NCI-H446 (cell line): ENCODE results near the gene KRTAP3-3.
"Not testable (repeated sequence)": the region's sequence is repeated elsewhere in the genome, so short reads cannot be mapped to it uniquely, and the experiment has no call there.

Experiments
- DNase-seq, 2 experiments: peaks; one replicate each; lab custom pipeline; 2025; lab: John Stamatoyannopoulos, UW

The KRTAP3-3 gene

DNA sequence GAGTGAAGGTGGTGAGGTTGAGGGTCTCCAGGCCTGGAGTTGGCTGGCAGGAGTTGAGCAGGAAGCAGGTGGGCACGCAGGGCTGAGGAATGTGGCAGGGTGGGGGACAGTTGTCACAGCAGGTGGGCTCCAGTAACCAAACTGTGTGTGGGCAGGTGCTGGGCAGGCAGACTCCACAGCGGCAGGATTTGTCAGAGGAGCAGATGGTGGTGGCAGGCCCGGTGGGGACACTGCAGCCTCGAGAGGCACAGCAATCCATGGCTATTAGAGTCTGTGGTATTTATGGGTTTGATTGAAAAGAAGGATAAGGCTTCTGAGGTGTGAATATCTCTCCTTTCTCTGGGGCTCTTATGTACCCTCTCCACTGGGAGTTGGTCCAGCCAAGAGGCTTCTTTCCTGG is at the start of gene KRTAP3-3:
KRTAP3-3 (minus strand) TSS at position 326 of the 400 bp plus-strand sequence; CDS start at position 259, 67 bp downstream.
- DNase-seq, result no peak

DNA sequence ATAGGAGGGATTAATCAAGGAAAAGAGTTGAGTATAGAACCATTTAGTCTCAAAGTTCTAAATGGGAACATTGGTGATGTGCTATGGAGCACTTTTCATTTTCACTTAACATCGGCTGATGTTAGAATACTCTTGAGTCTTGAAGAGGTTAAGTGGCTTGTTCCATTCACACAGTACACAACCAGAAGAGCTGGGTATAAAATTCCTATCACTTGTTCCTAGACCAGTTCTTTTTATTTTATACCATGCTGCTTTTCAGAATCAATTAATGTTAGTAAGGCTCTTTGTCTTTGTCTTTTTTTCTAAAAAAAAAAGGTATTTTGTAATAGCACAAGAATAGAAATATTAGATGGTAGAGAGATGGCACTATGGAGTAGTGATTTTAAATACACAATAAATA is 49.0 kb upstream of the KRTAP3-3 start:
- DNase-seq, result no peak

DNA sequence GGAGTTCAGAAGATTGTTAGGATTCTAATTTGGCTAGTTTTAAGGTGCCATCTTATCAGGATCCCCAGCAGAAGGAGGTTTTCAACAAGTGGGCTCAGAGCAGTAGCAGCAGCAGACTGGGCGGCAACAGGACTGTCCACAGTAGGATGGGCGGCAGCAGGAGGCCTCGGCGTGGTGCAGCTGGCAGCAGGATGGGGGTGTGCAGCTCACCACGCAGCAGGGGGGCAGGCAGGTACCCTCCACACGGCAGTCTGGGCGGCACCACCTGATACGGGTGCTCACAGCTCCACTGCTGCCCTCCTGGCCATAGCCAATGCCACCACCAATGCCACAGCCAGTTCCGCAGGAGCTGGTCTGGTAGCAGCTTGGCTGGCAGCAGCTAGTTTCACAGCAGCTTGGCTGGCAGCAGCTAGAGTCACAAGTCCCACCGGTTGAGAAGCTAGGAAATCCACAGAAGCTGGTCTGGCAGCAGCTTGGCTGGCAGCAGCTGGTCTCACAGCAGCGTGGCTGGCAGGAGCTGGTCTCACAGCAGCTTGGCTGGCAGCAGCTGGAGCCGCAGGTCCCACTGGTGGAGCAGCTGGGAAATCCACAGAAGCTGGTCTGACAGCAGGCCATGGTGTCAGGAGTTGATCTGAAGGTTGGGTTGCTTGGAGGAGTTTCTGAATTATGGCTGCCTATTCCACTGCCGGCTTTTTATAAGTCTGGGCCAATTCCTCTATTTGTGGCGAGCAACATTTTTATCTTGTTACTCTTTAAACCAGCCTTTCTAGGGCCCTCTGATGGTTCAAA is 47.0 kb upstream of the KRTAP3-3 start, which contains the start of gene KRTAP1-1:
KRTAP1-1 (minus strand) TSS at position 668 of the 789 bp plus-strand sequence; CDS start at position 615, 53 bp downstream.
- DNase-seq, result peak in 1 of 2 experiments; percentile 11

DNA sequence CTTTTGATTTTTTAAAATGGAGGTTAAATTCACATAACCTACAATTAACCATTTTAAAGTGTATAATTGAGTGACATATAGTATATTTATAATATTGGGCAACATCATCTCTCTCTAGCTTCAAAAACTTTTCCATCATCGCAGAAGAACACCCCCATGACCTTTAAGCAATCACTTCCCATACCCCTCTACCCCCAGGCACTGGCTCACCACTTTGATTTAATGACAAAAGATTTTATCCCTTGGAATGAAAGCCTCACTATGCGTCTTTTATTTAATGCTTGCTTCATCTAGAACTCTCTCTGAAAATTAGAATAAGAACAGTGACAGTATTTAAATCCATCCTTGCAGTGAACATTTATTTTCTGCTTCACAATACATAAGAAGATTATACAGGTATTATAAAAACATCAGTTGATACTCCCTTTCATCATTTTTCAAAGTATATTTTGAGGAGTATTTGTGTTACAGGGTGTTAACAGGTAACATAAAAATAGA is 43.9 kb upstream of the KRTAP3-3 start:
- DNase-seq, result no peak

DNA sequence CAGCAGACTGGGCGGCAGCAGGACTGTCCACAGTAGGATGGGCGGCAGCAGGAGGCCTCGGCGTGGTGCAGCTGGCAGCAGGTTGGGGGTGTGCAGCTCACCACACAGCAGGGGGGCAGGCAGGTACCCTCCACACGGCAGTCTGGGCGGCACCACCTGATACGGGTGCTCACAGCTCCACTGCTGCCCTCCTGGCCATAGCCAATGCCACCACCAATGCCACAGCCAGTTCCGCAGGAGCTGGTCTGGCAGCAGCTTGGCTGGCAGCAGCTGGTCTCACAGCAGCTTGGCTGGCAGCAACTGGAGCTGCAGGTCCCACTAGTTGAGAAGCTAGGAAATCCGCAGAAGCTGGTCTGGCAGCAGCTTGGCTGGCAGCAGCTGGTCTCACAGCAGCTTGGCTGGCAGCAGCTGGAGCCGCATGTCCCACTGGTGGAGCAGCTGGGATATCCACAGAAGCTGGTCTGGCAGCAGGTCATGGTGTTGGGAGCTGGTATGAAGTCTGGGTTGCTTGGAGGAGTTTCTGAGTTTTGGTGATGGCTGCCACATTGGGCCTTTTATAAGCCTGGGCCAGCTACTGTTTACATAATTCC is 40.5 kb upstream of the KRTAP3-3 start, which contains the start of gene KRTAP1-3:
KRTAP1-3 (minus strand) TSS at position 529 of the 590 bp plus-strand sequence; CDS start at position 476, 53 bp downstream.
- DNase-seq, result not testable (repeated sequence)

DNA sequence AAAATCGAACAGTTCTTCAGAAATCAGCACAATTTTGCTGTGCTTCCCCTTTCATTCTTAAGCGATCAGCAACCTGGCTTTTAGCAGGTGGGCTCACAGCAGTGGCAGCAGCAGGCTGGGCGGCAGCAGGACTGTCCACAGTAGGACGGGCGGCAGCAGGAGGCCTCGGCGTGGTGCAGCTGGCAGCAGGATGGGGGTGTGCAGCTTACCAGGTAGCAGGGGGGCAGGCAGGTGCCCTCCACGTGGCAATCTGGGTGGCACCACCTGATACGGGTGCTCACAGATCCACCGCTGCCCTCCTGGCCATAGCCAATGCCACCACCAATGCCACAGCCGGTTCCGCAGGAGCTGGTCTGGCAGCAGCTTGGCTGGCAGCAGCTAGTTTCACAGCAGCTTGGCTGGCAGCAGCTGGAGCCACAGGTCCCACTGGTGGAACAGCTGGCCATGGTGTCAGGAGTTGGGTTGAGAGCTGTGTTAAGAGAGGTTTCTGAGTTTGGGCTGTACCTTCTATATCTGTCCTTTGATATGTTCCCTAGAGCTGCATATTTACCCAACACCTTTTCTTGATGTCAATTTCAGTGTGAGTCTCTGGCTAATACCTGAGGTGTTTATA is 35.8 kb upstream of the KRTAP3-3 start, which contains the start of gene KRTAP1-4:
KRTAP1-4 (minus strand) TSS at position 563 of the 613 bp plus-strand sequence; CDS start at position 446, 117 bp downstream.
- DNase-seq, result no peak

DNA sequence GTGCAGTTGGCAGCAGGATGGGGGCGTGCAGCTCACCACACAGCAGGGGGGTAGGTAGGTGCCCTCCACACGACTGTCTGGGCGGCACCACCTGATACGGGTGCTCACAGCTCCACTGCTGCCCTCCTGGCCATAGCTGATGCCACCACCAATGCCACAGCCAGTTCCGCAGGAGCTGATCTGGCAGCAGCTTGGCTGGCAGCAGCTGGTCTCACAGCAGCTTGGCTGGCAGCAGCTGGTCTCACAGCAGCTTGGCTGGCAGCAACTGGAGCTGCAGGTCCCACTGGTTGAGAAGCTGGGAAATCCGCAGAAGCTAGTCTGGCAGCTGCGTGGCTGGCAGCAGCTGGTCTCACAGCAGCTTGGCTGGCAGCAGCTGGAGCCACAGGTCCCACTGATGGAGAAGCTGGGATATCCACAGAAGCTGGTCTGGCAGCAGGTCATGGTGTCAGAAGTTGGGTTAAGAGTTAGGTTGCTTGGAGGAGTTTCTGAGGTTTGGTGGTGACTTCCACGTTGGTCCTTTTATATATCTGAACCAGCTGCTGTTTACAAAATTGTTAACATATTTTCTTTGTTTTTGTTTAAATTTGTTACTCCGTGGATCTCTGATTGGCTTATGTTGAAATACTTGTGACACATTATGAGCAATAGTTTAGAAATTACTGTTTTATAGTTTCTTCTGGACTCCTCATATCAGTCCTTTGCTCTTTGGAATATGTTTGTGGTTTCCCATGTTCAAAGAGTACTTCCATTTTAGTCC is 32.9 kb upstream of the KRTAP3-3 start, which contains the start of gene KRTAP1-5:
KRTAP1-5 (minus strand) TSS at position 494 of the 757 bp plus-strand sequence; CDS start at position 441, 53 bp downstream.
- DNase-seq, result no peak

DNA sequence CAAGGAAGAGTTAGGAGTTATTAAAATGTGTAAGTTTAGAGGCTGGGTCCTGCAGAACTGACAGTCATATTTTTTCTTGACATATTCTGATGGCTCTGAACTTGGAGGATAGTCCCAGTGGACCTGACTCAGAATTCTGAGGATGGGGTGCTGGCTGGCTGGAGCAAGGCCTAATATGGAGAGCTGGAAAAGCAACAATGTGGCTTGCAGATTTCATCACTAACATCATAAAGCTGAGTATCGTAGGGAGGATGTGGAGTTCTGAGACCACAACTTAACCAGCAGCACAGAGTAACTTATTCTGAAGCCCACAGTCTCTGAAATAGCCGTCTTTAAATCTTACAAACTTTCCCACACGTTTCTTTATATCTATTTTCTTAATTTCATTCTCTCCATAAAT is 30.7 kb upstream of the KRTAP3-3 start:
- no peak for DNase-seq

DNA sequence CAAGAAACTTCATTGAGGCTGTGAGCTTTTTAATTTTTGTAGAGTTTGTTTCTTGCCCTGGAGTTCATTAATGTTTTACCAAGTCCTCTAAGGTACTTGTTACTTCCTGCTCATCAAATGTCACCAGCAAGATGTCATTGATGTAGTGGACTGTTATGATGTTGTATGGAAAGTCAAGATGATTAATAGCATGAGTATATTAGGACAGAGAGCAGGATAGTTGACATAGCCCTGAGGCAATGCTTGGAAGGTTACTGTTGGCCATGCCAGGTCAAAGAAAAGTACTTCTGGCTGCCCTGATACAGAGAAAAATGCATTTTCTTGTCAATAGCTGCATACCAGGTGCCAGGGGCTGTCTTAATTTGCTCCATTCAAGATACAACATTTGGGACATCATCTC is 26.4 kb upstream of the KRTAP3-3 start:
- DNase-seq, result no peak

DNA sequence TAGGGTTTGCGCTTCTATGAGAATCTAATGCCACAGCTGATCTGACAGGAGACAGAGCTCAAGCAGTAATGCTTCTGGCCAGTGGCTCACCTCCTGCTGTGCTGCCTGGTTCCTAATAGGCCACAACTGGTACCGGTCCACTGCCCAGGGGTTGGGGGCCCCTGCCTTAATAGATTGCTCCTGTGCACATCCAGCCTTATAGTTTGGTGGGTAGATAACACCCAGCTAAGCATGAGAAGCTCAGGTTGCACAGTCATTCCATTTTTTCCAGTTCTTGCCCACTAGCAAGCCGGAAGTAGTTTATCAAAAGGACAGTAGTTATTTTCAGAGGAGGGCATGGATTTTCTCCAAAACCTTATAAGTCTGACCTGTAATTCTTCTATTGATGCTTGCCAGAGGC is 25.5 kb upstream of the KRTAP3-3 start:
- no peak for DNase-seq

DNA sequence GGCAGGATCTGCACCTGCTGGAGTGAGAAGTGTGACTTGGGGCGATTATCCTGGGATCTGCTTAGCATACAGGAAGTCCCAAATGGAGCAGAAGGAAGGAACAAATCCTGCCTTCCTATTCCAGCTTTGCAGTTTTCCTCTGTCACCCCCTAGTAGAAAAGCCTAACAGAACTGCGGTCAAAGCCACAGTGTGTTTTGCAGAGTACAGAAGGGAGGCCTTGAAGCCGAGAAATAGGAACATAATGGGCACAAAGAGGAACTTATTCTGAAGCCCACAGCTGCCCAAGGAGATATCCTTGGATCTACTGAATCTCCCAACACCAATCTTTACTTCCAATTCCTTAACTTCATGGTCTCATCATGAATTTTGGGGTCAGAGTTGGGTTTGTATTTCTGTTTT is 24.6 kb upstream of the KRTAP3-3 start:
- no peak for DNase-seq

DNA sequence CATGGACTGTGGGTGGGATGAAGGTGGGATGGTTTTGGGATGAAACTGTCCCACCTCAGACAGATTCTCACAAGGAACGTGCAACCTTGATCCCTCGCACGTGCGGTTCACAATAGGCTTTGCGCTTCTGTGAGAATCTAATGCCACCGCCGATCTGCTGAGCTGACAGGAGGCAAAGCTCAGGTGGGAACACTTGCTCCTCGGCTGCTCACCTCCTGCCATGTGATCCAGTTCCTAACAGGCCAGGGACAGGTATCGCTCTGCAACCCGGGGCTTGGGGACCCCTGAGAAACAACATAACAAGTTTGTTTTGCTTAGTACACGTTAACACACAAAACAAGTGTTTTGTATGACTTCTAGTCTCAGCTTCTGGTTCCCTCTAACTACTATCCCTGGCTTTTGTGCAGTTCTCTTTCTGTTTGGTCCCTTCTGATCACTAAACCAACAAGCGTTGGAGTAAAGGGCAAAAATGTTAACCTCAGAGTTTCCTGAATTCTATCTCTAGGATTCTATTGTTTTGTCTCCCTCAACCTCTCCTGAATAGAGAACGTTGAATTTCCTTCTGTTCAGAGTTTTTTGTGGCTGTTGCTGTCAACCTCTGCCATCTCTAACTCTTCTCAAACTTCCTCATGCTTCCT is 22.7 kb upstream of the KRTAP3-3 start:
- DNase-seq, result no peak

DNA sequence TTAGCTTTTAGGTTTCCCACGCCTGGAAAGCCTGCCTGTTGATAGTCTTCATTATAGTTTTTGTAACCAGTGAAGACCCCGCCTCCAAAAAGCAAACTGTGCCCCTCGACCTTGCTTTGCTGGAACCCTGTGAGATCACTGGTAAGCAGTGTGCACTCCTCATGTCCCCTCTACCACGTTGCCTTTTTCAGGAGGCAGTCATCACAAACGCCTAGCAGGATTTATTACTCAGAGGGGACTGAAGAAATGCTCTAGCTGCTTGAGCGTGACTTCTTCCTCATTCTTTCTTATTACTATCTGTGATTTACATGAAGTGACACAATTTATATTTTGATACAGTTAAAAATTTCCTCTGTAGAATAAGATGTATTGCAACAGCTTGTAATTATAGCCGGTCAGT is 21.5 kb upstream of the KRTAP3-3 start:
- no peak for DNase-seq

DNA sequence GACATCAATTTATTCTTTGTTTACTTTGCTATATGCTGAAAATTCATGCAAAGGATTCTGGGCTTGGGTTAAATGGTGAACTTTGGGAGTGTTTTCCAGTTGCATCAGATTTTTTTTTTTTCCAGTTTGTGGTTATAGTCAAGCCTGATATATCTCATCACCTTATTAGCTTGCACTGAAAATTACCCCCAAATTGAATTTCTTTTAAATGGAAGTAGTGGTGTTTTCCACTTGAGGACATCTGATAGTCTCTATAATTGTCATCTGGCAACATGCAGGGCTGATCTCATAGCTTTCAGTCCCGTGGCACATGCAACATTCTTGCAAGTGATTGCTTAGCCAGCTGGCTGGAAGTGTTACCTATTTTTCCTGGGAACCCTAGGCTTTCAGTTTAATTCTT is 19.6 kb upstream of the KRTAP3-3 start:
- no peak for DNase-seq

DNA sequence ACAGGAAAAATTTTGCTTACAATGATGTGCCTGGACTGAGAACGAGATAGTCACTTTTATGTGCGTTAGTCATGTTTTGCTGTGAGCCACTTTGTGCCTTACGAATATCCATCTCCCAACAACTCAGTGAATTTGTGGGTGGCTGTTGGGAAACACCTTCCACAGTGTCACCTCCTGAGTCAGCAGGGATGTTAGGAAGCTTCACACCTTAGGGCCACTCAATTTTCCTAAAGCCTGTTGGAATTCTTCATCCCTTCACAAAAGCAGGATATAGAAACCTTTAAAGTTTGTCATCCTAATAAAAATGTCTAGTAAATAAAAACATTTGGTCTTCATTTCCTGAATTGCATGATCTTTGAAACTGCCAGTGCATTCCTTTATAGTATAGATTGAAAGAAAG is 19.2 kb upstream of the KRTAP3-3 start:
- no peak for DNase-seq

DNA sequence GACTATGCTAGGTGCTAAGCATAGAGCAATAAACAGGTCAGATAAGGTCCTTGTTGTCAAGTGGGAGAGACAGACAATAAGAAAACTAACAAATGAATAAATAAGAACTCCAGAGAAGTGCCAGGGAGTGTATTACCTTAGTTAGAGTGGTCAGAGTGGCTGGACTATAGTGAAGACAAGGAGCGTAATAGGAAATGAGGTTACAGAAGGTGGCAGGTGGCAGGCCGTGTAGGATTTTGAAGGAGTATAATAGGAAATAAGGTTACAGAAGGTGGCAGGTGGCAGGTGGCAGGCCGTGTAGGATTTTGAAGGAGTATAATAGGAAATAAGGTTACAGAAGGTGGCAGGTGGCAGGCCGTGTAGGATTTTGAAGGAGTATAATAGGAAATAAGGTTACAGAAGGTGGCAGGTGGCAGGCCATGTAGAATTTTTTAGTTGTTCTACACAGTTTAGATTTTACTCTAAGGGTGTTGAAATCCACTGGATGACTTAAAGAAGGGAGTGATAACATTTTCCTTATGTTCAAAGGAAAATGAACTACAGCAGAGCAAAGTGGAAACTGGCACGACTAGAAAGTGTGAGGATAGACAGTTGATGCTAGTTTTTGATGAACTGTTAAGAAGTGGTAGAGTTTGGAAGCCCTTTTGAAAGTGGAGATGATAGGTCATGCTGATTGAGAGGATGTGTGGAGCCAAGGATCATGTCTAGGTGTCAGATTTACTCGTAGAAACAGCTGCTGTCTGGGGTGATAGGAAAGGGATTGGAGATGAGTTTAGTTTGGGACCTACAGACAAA is 18.6 kb upstream of the KRTAP3-3 start:
- no peak for DNase-seq

DNA sequence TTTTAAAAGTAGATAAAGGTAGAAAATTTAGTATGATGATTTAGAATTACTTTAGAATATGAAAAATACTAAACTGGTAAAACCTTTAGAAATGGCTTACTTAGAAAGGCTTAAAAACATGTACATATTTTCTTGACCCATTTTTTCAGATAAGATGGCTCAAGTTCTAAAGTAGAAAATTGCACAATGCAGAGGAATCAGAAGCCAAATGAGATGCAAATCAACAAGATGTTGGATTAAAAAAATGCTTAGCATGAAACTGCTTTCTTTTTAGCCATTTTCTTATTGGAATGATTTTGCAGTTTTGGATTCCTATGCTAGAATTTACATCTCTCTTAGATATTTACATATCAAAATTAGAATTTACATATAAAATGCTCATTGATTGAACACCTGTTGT is 16.5 kb upstream of the KRTAP3-3 start:
- no peak for DNase-seq

DNA sequence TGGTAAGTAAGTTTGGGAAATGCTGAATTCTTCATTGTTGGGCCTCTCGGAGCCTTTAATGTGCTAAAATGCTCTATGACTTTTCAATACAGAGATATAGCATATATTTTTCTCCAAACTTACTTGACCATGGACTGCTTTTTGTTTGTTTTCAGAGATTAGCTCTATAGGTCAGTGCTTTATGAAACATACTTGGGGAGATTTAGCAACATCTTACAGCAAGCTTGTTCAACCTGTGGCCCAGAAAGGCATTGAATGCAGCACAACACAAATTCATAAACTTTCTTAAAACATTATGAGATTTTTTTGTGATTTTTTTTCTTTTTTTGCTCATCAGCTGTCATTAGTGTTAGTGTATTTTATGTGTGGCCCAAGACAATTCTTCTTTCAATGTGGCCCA is 16.0 kb upstream of the KRTAP3-3 start:
- DNase-seq, result no peak

DNA sequence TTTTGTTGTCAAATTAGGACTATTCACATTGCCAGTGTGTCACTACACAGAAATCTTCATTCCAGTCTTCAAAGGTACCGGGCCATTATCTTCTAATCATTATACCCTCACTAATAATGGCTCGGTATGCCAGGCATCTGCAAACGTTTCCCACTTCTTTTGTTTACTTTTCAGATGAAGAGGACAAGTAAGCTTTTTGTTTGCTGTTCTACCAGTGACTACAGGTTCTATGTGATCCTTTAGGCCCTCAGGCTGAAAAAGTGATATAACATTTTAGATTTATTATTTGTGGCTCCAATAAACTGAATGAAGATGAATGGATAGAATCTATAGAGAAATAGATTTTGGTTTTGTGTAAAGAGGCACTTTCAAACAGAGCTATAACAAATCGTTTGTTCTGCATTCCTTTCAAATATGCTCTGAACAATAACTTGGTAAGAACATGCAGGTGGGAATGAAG is 15.4 kb upstream of the KRTAP3-3 start:
- no peak for DNase-seq

DNA sequence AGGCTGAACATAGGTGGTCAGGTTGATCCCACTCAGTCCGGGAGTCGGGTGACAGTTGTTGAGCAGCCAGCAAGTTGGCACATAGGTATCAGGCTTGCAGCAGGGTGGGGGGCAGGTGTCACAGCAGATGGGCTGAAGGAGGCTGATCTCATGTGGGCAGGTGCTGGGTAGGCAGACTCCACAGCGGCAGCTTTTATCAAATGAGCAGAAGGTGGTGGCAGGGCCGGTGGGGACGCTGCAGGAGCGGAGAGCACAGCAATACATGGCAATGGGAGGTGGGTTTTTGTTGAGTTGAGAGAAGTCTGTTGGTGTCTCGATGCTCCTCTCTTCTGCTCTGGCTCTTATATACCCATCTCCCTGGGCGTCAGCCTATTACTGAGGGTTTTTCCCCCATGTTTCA is 14.8 kb upstream of the KRTAP3-3 start, which contains the start of gene KRTAP3-1:
KRTAP3-1 (minus strand) TSS at position 318 of the 400 bp plus-strand sequence; CDS start at position 264, 54 bp downstream.
- DNase-seq, result no peak
